GM23248 (cell line): ENCODE measurements around the gene DUSP28.

Experiments
- EZH2 ChIP-seq: fragments of 200-600 bp; sonication (generic); IDR thresholded peaks from 2 replicates; pipeline ENCODE4 v1.6.1; 2018; ENCODE audit warnings: antibody characterized with exemption, mild to moderate bottlenecking; ENCODE audit not compliant: insufficient read depth, poor library complexity, severe bottlenecking
- EZH2phosphoT487 ChIP-seq: fragments of 200-600 bp; sonication (generic); IDR thresholded peaks from 2 replicates; pipeline ENCODE4 v1.6.1; 2018; ENCODE audit warnings: antibody characterized with exemption, moderate library complexity, mild to moderate bottlenecking, low read depth; ENCODE audit not compliant: insufficient read depth

- TF ChIP-seq EZH2phosphoT487 = no peak
- no peak for TF ChIP-seq EZH2
Measured at GRCh38 chr2:240574386-240575100, 14.4 kb downstream of the DUSP28 start.
